HG02885 (cell line): ENCODE measurements around the gene SGPP1.
"Not testable (repeated sequence)": the region's sequence is repeated elsewhere in the genome, so short reads cannot be mapped to it uniquely, and the experiment has no call there.

ENCODE experiments used
- ATAC-seq: cut with Tn5 transposase; IDR thresholded peaks from one replicate; pipeline ENCODE4 v1.9.1; 2021; ENCODE audit warnings: mild to moderate bottlenecking; ENCODE audit not compliant: unreplicated experiment, poor library complexity

Gene SGPP1

DNA sequence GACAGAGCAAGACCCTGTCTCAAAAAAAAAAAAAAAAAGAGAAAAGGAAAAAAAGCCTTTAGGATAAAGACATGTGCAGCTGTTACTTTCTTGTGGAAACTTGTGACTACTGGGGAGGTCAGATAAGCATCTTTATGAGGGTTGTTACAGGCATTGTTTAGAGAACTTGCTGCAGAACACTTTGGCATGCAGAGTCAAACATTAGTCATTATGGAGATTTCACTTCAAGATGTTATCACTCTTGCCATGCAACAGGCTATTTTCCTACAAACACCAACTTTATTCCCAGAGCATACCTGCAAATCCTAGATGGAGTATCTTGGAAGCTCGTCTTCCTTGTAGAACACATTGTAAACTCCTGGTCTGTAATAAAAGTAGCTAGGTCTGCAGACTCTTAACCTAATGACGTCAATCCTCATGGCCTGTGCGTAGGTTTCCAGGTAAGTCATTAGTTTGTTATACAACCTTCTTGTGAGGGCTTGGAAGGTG, 49.9 kb downstream of the SGPP1 start:
- ATAC-seq, result no peak

DNA sequence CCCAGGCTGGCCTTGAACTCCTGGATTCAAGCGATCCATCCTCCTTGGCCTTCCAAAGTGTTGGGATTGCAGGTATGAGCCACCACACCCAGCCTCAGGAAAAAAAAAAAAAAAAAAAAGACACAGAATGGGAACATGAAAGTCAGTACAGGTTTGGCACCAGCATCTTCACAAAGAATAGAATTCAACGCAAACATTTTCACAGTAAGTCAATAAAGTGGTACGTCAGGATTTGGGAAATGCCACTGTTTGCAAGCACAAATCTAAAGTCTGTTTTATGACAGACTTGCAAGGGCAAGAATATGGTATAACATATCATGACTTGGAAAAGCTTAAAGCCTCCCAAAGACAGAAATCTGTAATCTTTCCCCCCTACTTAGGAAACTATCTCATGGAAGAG, 51.2 kb downstream of the SGPP1 start:
- no peak for ATAC-seq

DNA sequence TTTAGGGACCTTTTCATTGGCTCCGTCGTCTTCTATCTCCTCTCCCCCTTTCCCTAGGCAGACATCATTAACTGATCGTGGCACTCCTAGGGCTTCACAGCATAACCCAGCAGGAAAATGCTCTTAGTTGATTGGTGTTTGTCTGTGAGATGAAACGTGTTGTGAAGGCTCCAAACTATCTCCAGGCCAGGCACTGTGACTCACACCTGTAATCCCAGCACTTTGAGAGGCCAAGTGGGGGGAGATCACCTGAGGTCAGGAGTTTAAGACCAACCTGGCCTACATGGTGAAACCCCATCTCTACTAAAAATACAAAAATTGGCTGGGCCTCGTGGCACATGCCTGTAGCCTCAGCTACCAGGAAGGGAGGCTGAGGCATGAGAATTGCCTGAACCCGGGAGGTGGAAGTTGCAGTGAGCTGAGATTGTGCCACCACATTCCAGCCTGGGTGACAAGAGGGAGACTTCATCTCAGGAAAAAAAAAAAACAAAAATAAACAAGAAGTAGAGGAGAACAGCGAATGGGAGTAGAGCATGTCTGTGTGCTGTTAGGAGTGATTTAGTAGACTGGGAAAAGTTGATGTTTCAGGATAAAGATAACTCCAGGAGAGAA, 53.9 kb downstream of the SGPP1 start:
- no peak for ATAC-seq

DNA sequence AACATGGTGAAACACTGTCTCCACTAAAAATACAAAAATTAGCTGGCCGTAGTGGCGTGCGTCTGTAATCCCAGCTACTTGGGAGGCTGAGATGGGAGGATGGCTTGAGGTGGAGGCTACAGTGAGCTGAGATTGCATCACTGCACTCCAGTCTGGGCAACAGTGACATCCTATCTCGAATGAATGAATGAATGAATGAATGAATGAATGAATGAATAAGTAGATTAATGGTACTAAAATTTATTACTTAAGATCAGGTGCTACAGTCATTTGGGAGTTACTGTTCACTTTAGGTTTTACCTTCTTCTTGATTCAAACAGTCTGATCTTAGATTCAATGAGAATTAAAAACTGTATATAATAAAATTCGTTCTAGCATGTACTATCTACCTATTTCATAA, 54.6 kb downstream of the SGPP1 start:
- ATAC-seq, result no peak

DNA sequence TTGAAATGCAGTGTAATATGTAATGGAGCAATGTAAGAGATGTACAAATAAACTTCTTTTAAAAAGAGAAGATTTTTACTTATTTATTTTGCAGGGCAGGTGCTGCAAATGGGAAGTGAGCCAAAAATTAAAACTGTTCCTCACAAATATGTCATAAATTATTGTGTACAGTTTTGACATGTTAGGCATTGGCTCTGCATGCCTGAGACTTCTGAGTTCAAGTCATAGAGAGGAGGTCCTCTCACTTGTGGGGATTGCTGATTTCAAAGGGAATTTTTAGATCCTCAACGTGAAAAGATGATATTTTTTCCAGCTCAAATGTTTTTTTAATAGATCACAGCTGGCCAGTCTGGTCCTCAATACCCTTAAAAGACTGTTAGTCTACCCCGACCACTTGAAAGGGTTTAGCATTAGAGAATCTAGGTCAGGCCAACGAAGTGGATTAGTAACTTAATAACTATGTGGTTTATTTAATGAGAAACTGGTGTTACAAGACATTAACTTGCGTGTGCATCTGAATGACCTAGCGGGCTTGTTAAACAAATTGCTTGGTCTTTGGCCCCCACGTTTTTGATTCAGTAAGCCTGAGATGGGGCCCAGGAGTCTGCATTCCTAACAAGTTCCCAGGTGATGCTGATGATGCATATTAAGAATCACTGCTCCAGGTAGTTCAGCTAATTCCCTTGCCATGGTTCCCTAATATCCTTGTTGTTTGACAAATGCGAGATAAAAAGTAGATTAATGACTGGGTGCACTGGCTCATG, 55.3 kb downstream of the SGPP1 start:
- ATAC-seq, result no peak

DNA sequence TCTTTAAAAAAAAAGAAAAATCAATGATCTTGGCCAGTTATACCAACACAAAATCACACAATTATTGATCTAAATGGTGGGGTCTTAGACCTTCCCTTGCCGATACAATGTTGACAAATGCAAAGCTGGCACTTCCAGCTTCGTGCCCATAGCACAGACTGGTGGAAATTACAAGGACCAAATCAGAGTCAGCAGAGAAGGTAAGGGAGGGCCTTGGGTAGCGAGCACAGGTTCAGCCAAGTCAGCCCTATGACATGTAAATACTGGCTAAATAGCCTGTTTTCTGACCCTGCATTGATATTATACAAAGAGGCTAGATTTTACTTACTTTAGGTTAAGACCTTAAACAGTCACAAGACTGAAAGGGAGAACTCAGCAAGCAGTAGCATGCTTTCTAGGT, 55.9 kb downstream of the SGPP1 start:
- no peak for ATAC-seq

DNA sequence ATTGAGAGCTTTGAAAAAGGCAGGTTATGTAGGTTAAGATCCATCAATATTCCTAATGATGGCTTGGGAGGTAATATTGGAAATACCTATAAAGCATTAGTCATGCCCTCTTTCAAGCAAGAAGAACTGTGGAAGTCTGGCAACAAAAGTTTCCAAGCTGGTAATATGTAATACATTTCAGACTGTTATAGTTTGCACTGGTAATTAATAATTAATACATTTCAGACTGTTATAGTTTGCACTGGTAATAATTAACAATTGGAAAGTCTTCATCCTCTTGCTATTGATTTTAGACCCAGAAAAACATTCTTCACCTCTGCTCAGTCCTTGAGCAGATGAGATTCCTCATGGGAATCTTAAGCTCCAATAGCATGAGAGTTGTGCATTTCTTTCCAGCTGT, 57.2 kb downstream of the SGPP1 start:
- no peak for ATAC-seq

DNA sequence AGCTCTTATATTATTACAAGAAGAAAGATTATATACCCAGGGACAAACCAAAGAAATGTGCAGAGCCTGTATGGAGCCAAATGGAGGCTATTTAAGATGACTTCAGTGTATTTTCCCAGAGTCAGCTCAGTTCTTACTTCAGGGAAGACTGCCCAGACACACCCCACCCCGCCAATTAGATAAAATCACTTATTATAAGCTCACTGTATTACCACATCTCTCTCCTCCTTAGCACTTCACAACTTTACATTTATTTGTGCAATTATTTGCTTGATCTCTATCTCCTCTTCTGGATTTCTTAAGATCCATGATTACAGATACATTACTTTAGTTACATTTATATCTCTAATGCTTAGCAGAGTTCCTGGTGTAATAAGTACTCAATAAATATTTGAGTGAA, 61.5 kb downstream of the SGPP1 start:
- no peak for ATAC-seq

DNA sequence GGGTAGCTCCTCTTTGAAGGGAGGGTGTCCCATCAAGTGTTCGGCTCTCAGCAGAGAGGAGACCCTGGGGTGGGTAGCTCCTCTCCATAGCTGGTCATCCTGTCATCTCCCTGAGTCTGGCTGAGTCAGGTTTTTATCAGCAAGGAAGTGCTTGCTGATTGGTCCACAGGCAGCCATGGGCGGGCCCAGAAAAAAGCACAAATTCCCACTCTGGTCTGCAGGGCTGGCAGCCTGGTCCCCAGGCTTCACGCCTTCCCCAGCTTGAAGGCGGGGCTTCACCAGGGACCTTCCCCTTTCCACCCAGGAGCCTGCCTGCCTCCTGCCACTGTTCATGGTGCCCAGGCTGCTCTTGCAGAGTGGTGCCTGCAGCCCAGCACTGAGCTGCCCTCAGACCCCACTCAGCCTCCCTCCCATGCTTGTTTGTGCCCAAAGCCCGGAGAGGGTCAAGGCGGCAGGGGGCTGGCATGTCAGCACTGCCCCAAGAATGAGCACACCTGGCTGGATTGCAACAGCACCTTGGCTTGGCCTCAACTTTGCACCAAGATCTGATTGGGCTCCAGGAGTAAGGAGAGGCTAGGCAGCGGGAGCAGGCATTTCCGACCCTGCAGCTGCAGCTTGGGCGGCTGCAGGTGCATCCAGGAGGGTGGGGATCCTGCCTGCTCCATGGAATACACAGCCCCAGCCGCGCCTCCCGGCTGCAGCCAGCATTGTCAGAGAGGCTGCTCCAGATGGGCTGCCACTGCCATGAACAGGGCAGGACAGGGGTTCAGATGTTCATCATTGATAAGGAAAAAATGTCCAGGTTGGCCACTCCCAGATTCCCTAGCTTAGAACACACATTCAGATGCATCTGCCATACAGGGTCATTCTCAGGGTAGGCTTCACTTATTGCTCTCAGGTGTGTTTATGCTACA, 64.2 kb downstream of the SGPP1 start:
- no peak for ATAC-seq

DNA sequence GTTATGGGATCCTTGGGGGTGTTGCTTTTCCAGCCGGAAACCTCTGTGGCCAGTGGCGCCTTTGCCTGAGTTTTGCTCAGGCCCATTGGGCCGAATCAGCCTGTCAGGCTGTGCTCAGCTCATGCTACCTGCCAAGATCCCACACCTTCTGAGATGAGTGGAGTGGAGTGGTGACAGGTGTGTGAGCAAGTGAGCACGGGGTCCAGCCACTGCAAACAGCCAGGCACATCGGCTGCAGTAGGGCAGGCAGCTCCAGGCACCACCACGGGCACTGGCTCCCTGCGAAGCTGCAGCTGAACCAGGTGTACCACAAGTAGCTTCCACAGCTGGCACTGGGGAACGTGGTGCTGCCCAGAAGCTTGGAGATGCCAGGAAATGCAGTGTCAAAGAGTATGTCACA, 65.1 kb downstream of the SGPP1 start:
- no peak for ATAC-seq

DNA sequence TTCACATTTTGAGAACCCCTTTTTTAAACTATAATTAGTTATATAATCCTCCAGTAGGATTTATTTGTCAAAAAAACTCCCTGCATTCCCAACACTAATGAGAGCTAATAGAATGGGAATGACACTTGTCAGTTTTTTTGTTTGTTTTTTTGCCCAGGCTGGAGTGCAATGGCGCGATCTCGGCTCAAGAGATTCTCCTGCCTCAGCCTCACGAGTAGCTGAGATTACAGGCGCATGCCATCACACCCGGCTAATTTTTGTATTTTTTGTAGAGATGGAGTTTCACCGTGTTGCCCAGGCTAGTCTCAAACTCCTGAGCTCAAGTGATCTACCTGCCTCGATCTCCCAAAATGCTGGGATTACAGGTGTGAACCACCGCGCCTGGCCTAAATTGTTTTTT, 66.0 kb downstream of the SGPP1 start:
- ATAC-seq, result not testable (repeated sequence)

DNA sequence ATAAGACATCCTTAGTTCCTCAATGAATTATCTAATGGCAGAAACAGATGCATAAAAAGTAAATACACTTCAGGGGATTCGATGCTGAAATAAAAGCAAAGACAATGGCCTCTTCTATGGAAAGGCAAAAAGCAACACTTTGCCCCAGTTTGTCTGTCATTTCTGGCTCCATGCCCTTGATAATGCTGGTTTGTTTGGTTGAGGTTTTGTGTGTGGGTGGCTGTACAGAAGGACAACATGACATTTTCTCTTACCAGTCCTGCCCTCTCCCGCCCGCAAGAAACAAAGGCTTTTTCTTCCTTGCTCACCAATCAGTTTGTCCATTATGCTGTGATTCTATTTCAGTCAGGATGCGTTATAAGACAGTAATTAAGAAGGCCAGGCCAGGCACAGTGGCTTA, 68.1 kb downstream of the SGPP1 start:
- ATAC-seq, result no peak

DNA sequence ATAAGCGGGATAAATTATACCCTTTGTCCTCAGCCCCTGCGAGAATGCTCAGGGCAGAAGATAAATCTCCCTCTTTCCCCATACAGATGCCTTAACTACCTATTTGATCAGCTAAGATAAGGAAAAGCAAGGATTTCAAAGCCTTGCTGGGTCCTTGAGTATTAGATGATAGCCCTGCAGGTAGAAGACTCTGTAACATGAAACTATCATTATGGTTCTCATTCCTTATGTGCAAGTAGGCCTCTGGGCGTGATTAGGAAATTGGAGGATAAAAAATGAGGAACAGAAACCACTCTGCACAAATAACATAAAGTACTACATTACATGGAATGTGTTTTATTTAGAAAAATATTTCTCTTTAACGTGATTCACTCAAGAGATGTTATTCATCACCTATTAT, 71.7 kb downstream of the SGPP1 start:
- no peak for ATAC-seq

DNA sequence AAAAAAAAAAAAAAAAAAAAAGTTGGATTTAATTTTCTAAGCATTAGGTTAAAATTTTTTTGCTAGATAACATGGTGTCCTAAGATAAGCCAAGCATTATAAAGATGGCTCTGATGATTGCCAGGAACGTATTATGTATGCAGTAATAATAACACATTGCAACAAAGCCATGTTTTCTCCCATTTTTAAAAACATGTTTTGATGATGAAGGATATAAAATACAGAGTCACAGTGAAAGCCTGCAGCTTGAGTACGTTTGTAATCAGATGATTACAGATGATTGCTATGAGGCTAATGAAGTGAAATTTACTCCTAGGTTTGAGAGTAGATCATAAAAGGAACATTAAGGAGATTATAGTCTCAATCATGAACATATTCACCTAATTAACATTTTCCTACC, 72.9 kb downstream of the SGPP1 start:
- ATAC-seq, result no peak

DNA sequence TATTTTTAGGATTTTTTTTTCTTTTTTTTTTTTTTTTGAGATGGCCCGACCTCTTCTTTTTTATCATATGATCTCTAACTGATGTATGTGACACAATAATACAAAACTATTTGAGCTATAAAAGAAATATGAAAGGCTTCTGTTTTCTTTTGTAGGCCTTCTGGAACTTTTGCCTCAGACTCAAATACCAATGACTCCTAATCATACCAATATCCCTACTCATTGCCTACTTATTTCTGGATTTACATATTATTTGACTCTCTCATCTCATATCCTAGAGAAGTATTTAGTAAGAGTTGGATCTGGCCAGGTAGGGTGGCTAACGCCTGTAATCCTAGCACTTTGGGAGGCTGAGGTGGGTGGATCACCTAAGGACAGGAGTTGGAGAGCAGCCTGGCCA, 73.5 kb downstream of the SGPP1 start:
- ATAC-seq, result no peak

DNA sequence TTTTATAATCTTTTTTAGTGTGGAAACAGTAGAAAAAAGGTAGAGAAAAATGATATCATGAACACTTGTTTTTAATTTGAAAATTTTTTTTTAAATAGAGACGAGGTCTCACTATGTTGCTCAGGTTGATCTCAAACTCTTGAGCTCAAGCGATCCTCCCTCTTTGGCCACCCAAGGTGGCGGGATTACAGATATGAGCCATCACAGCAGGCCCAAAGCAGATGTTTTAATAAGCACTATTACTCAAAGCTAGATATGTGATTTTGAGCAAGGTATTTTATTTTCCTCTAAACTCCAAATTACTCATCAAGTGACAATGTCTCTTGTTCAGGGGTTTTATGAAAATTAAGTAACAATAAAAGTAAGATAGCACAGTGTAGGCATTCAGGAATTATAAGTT, 75.5 kb downstream of the SGPP1 start:
- ATAC-seq, result no peak

DNA sequence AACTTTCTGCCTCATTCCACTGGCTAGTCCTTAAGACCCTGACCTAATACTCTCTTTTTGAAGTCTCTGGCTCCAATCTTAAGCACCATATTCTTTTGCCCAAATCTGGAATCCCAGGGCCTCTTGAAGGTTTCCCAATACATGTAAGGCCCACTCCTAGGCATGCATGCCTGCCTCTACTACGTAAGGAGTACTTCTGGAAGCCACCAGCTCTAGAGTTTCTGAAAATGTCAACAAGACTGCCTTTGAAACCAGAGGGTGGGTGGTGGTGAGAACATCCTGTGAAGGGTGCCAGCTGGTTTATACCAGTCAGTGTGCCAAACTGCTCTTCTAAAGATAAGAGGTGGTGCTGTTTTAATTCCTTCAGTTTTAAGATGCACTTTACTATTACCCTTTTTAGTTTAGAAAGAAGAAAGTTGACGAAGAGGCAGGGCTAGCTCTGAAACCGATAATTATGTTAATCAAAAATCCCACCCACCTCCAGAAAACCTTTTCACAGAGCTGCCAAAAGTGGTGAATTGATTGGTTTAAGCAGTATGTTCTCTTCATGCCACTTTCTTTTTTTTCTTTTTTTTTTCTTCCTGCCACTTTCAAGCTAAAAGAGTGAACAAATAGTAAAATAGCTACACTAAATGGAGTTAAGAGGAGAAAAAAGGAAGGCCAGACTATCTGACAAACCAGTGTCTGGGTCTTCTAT, 77.5 kb downstream of the SGPP1 start:
- ATAC-seq, result peak; percentile 41

DNA sequence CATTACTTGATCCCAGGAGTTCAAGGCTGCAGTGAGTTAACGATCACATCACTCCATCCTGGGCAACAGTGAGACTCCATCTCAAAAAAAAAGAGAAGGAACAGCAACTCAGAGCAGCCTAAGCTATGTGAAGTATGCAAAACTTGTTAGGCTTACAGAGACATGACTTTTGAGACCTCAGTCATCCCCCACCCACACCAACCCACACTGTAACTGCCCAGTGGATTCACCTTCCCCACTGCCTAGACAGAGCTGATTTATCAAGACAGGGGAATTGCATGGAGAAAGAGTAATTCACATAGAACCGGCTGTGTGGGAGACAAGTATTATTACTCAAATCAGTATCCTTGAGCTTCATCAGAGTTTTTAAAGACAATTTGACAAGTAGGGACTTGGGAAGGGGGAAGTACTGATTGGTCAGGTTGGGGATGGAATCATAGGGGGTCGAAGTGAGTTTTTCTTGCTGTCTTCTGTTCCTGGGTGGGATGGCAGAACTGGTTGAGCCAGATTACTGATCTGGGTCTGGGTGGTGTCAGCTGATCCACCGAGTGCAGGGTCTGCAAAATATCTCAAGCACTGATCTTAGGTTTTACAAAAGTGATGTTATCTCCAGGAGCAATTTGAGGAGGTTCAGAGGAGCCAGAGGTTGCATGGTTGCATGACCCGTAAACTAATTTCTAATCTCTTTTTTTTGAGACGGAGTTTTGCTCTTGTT, 80.0 kb downstream of the SGPP1 start:
- peak; percentile 79 for ATAC-seq

DNA sequence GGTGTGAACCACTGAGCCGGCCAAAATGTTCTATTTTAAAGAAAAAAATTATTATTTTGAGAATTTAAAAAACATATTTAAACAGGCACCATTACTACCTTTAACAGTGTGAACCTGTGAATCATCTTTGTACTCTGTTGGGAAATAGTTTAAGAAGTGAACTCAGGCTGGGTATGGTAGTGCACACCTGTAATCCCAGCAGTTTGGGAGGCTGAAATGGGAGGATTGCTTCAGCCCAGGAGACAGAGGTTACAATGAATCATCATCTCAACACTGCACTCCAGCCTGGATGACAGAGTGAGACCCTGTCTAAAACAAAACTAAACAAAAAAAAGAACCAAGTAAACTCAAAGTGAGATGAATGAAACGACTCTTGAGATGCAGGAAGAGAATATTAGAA, 83.1 kb downstream of the SGPP1 start:
- no peak for ATAC-seq
